GM12892 (cell line): Measurements from ENCODE around the gene TRIM43B. TPM values are rescaled to one million over a fixed set of nuclear protein-coding genes. Genes with fewer than 3 reads are reported as not detected.
"Not testable (repeated sequence)": the region's sequence is repeated elsewhere in the genome, so short reads cannot be mapped to it uniquely, and the experiment has no call there.

Source experiments
- DNase-seq: peaks from one replicate; pipeline ENCODE4 v3.0.0; 2011; ENCODE audit not compliant: insufficient read length
- FAIRE-seq: peaks from 2 replicates; lab custom pipeline; 2011; peaks lifted over from hg19 to GRCh38; lab: Jason Lieb, UNC
- POLR2A ChIP-seq: IDR thresholded peaks from 2 replicates; pipeline ENCODE4 v1.6.1; 2011; ENCODE audit warnings: low read depth, low read length, control low read depth
- POLR2AphosphoS5 ChIP-seq: IDR thresholded peaks from 2 replicates; pipeline ENCODE4 v1.6.1; 2011; ENCODE audit warnings: low read depth, low read length, control low read depth
- TAF1 ChIP-seq: IDR thresholded peaks from 2 replicates; pipeline ENCODE4 v1.6.1; 2011; ENCODE audit warnings: low read depth, mild to moderate bottlenecking, control low read depth, low read length, borderline replicate concordance
- polyA plus RNA-seq: library from polyadenylated mRNA; unstranded; fragments of >200 nt; gene quantifications from one replicate; pipeline ENCODE4 v1.2.1, GENCODE V29; 2012; ENCODE audit warnings: missing spikeins, inconsistent platforms; ENCODE audit not compliant: missing spikeins

Gene TRIM43B
- not detected for polyA plus RNA-seq

DNA sequence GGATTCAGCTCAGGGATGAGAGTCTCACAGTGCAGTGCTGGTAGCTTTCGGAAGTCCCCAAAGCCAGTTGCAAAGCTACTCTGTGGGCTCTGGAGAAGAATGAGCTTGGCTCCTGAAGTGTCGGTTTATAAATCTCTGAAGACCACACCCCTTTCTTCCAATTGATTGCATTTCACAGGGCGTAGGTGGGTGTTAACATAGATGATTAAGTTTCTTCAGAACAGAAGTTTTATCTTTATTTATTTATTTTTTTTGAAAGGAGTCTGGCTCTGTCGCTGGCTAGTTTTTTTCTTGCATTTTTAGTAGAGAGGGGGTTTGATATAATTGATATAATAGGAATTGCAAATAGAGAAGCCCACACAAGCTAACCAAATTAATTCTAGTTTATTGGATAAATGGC is at the start of gene TRIM43B:
TSS of gene TRIM43B (minus strand) at position 101 of the 400 bp plus-strand sequence. CDS start 2,040 bp downstream, outside the sequence.
- FAIRE-seq, DNase-seq: not testable (repeated sequence)

DNA sequence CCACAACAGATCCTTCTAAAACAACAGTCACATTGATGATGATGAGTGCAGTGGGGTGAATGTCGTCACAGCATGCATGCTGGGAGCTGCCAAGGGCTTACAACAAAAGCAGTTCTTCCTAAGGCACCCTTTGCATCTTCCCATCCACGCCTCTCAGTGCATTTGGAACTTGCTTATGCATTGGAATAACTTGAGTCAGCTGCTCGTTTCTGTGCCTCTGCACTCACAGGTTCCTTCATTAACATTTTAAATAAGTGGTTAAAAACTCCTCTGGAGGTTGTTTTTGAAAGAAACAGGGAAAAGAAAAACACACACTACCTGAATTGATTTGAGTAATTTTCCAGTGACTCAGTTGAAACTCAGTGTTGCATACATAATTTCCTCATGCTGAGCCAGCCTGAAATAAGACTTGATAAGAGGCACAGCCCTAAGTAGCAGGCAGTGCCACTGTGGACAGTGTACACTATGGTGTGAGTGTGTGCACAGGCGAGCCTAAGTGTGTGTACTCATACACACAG is 46.8 kb upstream of the TRIM43B start:
- no peak for TF ChIP-seq TAF1
- no peak for TF ChIP-seq POLR2AphosphoS5
- TF ChIP-seq POLR2A: no peak
- FAIRE-seq (peak; percentile 42), DNase-seq (no peak)

DNA sequence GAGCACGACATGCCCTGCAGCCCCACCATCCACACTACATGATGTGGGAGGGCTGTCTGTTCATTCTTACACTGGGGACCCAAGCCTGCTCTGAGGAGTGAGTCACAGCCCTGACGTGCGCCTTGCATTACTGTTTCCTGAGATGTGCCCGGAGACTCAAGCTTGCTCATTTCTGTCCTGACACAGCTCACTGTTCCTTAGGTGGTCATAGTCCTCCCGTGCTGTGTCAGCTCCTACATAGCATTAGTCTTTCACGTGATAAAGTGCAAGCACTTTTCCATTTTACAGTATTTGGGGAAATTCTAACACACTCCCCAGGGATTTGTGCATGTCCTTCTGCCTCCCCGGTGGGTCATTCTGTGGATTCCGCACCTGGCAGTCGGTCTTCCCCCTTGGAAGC is 46.2 kb upstream of the TRIM43B start:
- peak; percentile 29 for DNase-seq
- peak; percentile 94 for FAIRE-seq
- peak; percentile 40; the same call in 1 of the 2 replicates for TF ChIP-seq POLR2A
- no peak for TF ChIP-seq TAF1

DNA sequence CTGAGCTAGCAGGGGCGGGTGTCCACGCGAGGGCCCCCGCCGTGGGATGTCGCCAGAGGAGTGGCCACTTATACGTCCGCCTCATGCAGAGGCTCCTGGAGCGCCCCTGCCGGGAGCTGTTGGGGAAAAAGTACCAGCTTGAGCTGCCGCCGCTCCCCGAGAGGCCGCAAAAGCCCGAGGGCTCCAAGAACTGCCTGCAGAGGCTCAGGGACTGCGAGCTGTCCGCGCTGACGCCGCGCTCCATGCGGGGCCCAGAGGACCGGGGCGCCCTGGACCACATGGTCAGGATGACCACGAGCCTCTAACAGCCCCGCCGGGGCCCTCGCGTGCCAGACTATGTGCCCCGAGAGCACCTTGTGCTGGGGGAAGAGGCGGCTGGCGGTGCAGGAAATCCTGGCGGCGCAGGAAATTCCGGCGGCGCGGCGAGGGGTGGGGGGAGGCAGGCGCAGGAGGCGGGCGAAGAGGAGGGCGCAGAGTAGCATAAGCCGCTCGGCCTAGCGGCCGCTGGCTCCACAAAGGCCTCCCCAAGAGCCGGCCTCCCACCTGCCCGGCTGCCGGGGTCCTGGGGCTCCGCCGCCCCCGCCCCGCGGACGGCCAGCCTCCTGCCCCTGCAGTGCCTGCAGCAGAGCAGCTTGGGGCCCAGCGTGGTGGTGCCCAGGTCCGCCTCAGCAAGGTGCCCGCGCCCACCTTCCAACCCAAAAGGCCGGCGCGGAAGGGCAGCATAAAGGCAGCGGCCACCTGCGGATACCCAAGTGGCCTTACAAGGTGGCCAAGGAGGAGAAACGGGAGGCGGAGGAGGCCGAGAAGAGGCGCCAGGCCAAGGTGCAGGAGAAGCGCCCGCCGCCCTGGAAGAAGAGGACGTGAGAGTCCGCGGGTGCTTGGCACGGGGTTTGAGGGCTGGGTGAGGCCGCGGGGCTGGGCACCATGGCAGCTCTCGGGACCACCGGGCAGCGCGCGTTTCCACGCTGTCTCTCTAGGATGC is 42.1 kb upstream of the TRIM43B start:
- DNase-seq (peak; percentile 52), FAIRE-seq (peak; percentile 30)
- TF ChIP-seq POLR2AphosphoS5 (peak; percentile 47; the same call in 1 of the 2 replicates), TAF1 (no peak), POLR2A (peak; percentile 57; the same call in 1 of the 2 replicates)

DNA sequence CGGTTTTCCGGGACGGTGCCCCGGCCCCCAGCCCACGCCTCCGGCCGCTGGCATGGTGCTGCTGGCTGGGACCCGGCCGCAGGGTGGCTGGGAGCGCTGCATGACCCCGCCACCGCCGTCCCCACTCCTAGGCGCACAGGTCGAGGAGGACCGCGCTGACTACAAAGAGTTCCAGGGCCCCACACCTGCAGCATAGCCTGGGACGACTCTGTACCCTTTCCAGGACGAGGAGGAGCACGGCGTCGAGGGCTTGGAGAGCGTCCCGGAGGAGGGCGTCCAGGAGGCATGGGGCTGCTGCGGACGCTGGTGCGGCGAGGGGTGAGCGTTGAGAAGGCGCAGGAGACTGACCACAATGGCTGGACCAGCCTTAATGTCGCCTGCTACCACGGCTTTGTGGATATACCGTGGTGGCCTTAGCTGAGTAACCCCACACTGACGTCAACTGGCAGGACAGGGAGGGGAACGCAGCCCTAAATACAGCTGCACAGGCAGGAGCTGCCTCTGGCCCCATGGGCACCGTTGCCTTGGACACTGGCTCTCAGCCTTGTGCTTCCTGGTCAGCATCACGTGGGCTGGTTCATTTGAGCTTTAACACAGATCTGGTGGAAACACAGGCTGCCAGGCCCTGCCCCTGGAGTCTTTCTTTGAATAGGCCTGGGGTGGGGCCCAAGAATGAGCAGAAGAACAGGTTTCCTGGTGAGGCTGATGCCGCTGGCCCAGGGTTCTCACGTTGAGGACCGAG is 40.9 kb upstream of the TRIM43B start:
- TF ChIP-seq POLR2AphosphoS5 (no peak), TAF1 (no peak), POLR2A (no peak)
- FAIRE-seq: no peak
- DNase-seq: no peak

DNA sequence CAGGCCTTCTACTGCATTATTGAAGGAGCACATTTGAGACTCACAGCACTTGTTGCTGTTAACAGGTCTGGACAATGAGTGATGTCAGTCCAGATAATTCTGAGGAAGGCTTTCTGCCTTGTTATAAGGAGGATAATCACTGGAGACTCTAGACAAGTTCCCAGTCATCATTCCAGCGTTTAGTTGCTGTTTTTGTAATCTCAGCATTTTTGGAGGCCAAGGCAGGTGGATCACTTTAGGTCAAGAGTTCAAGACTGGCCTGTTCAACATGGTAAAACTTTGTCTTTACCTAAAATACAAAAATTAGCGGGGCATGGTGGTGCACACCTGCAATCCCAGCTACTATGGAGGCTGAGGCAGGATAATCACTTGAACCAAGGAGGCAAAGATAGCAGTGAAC is 39.6 kb upstream of the TRIM43B start:
- FAIRE-seq: no peak
- DNase-seq: no peak
- TF ChIP-seq POLR2A: no peak
- TF ChIP-seq POLR2AphosphoS5: no peak
- TF ChIP-seq TAF1: no peak

DNA sequence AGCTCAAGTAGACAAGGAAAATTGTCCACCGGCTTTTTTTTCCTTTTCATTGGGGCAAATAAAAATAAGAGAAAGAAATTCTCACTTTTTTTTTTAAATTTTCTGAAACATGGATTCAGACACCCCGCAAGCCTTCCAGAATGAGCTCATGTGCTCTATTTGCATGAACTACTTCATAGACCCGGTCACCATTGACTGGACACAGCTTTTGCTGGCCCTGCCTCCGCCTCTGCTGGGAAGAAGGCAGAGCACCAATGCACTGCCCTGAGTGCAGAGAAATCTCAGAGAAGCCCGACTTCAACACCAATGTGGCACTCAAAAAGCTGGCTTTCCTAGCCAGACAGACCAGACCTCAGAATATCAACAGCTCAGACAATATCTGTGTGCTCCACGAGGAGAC is 30.2 kb upstream of the TRIM43B start:
- FAIRE-seq (no peak), DNase-seq (no peak)
- TF ChIP-seq POLR2A (no peak), POLR2AphosphoS5 (no peak), TAF1 (no peak)

DNA sequence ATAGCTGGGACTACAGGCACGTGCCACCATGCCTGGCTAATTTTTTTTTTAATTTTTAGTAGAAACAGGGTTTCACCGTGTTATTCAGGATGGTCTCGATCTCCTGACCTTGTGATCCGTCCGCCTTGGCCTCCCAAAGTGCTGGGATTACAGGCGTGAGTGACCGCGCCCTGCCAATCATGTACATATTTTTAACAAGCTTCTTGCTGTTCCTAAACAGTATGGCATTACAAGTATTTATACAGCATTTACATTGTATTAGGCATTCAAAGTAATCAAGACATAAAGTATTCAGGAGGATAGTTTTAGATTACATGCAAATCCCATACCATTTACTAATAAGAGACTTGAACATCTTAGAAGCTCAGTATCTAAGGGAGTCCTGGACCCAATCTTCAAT is 29.7 kb upstream of the TRIM43B start:
- not testable (repeated sequence) for FAIRE-seq, DNase-seq

DNA sequence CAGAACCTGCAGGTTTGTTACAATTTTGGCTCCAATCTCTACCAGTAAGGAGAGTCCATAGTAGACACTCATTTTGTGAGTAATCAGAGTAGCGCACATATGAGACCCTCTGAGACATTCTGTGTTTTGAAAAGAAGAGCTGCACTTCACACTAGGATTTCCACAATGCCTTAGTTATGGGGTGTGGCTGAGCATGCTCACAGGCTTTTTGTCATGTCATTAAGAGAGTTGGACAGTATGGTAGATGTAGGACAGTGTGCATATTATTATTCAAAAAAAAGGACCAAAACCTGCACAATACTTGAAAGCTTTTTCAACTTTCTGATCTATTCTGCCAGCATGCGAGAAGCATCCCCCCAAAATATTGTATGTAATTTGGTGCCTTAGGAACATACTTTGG is 24.9 kb upstream of the TRIM43B start:
- FAIRE-seq (no peak), DNase-seq (no peak)
- TF ChIP-seq POLR2A: no peak
- TF ChIP-seq TAF1: no peak
- no peak for TF ChIP-seq POLR2AphosphoS5

DNA sequence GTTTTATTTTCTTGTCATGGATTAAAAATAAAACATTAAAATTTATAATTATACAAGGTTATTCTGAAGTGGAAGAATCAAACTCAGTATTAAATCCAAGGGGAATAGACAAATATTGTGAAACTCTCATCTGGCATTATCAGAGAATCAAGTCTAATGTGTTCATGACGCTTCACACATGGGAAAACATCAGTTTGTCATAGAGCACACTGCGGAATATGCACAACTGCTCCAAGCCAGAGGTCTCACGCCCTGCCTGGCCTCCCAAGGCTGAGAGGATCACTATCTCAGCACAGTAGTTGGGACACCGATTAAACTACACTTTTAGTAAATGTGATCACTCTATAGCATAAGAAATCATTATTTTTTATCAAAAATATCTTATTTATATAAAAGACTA is 20.7 kb upstream of the TRIM43B start:
- DNase-seq: no peak
- FAIRE-seq: no peak
- TF ChIP-seq POLR2A (no peak), TAF1 (no peak), POLR2AphosphoS5 (no peak)

DNA sequence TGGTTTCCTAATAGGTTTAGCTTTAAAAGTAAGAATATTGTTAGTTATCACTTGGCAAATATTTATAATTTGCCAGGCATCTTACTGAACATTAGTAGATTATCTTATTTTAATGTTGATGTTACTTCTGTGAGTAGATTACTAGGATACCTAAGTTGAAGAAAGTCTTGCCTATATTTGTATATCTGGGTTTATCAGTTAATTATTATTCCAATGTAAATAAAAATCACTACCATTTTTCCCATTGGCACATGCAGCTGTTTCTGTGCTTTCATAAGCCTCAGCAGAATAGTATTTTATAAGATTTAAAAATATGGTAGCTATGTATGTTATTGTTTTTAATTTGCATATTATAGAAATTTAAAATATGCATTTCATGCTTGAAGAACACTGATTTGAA is 16.3 kb upstream of the TRIM43B start:
- FAIRE-seq: no peak
- TF ChIP-seq POLR2AphosphoS5 (no peak), POLR2A (no peak), TAF1 (no peak)
- no peak for DNase-seq

DNA sequence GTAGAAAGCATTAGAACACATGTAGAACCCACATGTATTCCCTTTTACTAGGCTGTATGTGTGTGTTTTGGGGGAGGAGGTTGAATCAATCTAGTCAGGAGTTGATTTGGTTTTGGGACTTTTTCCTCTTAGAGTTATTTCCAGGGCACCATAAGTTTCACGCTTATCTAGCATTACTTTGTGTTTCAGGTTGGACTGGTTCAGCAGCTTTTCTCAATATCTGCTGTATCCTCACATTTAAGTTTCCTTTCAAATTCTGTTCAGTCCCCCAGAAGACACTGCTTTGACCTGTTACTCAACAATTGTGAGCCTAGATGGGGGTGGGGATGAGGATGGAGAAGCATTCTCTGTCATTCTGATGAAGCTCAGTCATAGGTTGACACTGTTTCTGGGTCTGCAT is 7.5 kb upstream of the TRIM43B start:
- FAIRE-seq, DNase-seq: not testable (repeated sequence)

DNA sequence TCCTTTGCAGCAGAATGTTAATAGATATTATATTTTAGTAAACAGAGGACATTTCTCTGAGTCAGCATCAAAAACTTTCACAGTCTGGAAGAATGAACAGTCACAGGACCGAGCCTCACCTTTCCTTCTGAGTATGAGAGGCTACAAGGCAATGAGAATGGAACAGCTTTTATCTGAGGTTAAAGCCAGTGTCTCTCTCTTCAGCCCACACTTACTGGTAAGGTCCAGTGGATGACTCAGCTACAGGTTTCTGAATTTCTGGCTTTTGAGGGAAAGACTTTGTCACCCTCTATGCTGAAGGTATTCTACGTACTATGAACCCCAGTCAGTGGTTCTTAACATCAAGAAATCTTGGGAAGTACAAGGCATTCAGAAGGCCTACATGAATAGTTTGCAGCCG is 9.5 kb downstream of the TRIM43B start:
- not testable (repeated sequence) for FAIRE-seq, DNase-seq

DNA sequence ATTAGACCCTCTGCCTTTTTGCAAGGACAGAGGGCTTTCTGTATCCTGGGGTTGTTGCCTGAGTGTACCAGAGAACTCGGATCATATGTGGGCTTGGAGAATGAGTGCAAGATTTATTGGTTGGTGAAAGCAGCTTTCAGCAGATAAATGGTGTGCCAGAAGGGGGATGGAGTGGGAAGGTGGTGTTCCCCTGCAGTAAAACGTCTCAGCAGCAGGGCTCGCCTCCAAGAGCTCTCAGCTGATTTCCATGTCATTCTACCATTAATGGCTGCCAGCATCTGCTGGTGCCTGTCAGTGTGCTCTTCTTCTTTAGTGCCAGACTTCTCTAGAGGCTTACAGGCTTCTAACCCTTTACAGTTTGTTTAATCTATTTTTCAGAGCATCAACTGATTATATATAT is 16.6 kb downstream of the TRIM43B start:
- not testable (repeated sequence) for DNase-seq, FAIRE-seq

DNA sequence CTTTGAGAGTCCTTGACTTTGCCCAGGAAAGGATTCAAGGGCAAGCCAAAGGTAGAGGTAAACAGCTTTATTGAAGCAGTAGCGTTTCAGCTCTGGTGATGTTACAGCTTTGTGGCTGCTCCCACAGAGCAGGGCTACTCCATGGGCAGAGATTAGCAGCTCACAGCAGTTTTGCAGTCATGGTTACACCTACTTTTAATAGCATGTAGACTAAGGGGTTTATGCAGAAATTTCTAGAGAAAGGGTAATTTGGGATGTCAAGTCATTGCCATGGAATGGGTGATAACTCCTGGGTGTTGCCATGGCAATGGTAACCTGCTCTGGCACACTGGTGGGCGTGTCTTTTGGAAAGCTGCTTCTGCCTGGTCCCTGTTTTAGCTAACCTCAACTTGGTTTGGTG is 18.0 kb downstream of the TRIM43B start:
- FAIRE-seq, DNase-seq: not testable (repeated sequence)

DNA sequence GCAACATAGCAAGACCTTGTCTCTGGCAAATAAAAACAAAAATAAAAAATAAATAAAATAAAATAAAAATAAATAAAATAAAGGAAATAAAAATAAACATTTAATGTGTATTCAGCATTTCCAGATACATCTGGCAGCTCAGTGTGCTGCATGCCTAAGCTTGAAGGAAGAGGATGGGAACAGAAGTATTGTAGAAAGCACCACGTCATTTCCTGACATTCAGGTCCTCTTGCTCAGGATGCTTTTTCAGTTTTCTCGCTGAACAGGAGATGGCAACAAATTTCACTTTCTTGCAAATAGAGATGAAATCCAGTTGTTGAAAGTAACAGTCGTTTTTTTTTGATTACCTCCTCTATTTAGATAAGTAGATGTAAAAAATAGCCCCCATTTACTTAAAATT is 21.3 kb downstream of the TRIM43B start:
- not testable (repeated sequence) for FAIRE-seq, DNase-seq

DNA sequence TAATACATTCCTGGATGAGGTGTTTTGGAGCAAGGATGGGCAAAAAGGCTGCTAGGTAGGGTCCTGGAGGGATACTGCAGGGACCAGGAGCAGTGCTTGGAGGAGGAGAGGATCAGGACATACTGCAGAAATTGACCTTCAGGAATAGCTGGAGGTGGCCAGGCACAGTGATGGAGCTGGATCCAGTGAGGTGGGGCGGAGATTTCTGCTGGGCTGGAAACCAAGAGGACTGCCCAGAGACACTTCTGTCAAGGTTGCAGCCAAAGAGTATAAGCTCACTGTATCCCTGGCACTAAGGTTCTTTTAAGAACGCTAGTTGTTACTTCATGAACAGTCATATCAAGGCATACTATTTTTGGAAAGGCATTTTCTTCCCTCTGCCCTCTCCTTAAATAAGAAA is 39.2 kb downstream of the TRIM43B start:
- FAIRE-seq, DNase-seq: not testable (repeated sequence)
